Lower leg skin (tissue), 3 donors: Measurements from ENCODE around the gene TRIM43B.
"Not testable (repeated sequence)": the region's sequence is repeated elsewhere in the genome, so short reads cannot be mapped to it uniquely, and the experiment has no call there.

Source experiments
- POLR2A ChIP-seq, 2 donors: fragments of 450-650 bp; IDR thresholded peaks; one replicate each; pipeline ENCODE4 v1.6.1; 2016 to 2017; ENCODE audit warnings: antibody characterized with exemption in 2 of 2, mild to moderate bottlenecking in 1 of 2, moderate library complexity in 1 of 2
- TF ChIP-seq, protein P1 (sequence below), 3 donors: fragments of 450-650 bp; IDR thresholded peaks; one replicate each; pipeline ENCODE4 v1.5.1; 2016; ENCODE audit warnings: antibody characterized with exemption in 3 of 3, mild to moderate bottlenecking in 3 of 3, moderate library complexity in 2 of 3

DNA sequence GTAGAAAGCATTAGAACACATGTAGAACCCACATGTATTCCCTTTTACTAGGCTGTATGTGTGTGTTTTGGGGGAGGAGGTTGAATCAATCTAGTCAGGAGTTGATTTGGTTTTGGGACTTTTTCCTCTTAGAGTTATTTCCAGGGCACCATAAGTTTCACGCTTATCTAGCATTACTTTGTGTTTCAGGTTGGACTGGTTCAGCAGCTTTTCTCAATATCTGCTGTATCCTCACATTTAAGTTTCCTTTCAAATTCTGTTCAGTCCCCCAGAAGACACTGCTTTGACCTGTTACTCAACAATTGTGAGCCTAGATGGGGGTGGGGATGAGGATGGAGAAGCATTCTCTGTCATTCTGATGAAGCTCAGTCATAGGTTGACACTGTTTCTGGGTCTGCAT lies 7.5 kb upstream of the TRIM43B start:
- TF ChIP-seq, protein P1, sequence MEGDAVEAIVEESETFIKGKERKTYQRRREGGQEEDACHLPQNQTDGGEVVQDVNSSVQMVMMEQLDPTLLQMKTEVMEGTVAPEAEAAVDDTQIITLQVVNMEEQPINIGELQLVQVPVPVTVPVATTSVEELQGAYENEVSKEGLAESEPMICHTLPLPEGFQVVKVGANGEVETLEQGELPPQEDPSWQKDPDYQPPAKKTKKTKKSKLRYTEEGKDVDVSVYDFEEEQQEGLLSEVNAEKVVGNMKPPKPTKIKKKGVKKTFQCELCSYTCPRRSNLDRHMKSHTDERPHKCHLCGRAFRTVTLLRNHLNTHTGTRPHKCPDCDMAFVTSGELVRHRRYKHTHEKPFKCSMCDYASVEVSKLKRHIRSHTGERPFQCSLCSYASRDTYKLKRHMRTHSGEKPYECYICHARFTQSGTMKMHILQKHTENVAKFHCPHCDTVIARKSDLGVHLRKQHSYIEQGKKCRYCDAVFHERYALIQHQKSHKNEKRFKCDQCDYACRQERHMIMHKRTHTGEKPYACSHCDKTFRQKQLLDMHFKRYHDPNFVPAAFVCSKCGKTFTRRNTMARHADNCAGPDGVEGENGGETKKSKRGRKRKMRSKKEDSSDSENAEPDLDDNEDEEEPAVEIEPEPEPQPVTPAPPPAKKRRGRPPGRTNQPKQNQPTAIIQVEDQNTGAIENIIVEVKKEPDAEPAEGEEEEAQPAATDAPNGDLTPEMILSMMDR (IDR thresholded peaks at IDR 0.05), result not testable (repeated sequence)
- TF ChIP-seq POLR2A (IDR thresholded peaks at IDR 0.05), result not testable (repeated sequence)
